C4-2B (cell line): ENCODE measurements around the gene FAM83G.
"Not testable (repeated sequence)": the region's sequence is repeated elsewhere in the genome, so short reads cannot be mapped to it uniquely, and the experiment has no call there.

Experiments used
- H3K27ac ChIP-seq: fragments of 450-650 bp; 2 replicates; pipeline ENCODE4 v1.5.1; 2017
- CTCF ChIP-seq: fragments of 450-650 bp; conservative IDR thresholded peaks from 2 replicates; pipeline ENCODE4 v1.5.1; 2017; ENCODE audit warnings: mild to moderate bottlenecking
- ZFX ChIP-seq: fragments of 450-650 bp; IDR thresholded peaks from 2 replicates; pipeline ENCODE4 v1.6.1; 2017

FAM83G gene

GRCh38 chr17:18956581-18956980 is 48.0 kb downstream of the FAM83G start:
- H3K27ac ChIP-seq = no peak overlapping the region
- no peak for TF ChIP-seq ZFX
- no peak for TF ChIP-seq CTCF

- not testable (repeated sequence) for H3K27ac ChIP-seq
Measured at GRCh38 chr17:18956021-18956420, 48.5 kb downstream of the FAM83G start.

DNA sequence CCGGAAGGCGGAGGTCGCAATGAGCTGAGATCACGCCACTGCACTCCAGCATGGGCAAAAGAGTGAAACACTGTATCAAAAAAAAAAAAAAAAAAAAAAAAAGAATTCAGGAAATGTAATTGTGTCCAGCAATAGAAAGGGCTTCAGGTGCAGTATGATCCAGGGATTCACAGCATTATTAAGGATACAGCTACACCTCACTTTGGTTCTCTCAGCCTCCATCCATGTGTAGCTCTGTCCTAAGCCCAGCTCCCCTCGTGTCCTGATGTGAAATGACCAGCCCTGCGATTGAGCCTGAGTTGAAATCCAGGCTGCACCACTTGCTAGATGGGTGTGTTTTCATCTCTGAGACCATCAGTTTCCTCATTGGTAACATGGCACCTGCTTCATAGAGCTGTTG is 49.6 kb downstream of the FAM83G start:
- TF ChIP-seq CTCF (no peak), ZFX (no peak)
- no peak overlapping the region for H3K27ac ChIP-seq

DNA sequence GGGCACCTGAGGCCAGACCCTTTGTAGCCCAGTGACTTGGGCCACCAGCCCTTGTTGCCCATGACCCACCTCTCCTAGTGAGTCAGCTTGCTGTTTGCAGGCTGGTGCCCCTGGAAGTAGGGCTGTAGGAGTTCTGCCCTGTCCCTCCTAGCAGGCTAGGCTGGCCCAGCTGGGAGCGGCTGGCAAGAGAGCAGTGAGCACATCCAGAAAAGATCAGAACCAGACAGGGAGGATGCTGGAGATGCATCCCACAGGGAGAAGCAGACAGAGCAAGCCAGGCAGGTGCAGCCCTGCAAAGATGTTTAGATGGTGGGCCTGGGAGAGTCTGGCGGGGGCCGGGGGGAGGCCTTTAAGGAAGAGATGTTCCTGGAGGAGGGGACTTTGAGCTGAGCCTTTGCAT is 50.2 kb downstream of the FAM83G start:
- TF ChIP-seq CTCF = no peak
- no peak; the same call in 1 of the 2 replicates for TF ChIP-seq ZFX
- no peak overlapping the region for H3K27ac ChIP-seq

GRCh38 chr17:18953231-18953728 is 51.3 kb downstream of the FAM83G start:
- no peak for TF ChIP-seq ZFX
- no peak for TF ChIP-seq CTCF
- H3K27ac ChIP-seq = no peak overlapping the region

DNA sequence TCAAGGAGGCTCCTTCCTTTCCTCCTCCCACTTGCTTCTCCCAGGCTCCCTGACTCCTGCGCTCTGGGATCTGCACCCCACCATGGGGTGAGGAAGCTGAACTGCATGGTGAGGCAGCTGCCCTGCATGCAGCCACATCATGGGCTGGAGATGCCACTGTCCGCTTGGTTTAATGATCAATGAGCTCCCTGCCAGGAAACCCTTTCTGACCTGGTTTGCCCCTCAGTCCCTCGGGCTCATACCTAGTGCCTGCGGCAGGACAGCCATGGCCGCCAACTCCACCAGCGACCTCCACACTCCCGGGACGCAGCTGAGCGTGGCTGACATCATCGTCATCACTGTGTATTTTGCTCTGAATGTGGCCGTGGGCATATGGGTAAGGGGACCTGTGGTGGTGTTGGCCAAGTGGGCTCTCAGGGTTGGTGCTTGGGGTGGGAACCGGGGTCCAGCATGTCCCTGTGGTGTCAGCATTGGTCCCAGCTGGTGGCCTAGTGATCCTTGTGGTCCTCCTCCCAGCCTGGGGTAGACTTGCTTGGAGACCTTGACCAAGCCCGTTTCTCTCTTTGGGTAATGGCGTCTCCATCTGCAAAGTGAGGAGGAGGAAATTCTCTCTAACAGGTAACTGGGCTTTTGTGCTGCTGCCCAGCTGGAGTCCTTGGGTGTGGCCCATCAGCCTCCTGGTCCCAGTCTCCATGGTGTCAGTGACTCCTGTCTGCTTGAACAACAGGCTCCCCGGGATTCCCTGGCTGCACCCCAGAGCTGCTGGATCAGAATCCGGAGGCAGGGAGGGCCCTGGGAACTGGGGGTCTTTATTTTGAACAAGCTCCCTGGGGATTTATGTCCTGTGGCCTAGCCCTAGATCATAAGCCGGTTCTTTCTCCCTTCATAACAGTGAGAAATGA is 52.4 kb downstream of the FAM83G start, which contains the start of gene SLC5A10:
SLC5A10 (plus strand) TSS at position 225 of the 902 bp plus-strand sequence; CDS start at position 266, 41 bp downstream.
- TF ChIP-seq CTCF = no peak
- no peak for TF ChIP-seq ZFX
- no peak within 1 kb of the TSS for H3K27ac ChIP-seq

- TF ChIP-seq ZFX = no peak
- H3K27ac ChIP-seq = no peak overlapping the region
Measured at GRCh38 chr17:18950944-18951905, 53.3 kb downstream of the FAM83G start.

DNA sequence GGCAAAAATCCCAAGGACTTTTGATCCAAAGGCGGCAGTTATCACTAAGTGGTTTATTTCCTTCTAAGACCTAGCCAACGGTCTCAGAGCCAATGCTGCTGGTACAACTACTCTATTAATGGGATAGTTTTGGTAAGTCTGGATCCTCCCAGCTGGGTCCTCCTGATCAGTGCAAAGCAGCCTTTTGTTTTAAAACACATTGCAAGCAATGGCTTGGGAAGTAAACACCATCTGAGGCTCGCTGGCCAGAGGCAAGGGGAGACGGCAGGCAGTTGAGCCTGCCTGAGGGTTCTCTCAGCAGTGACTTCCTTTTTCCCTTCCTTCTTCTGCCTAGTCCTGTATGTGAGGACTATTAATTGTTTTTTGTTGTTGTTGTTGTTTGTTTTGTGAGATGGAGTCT is 54.2 kb downstream of the FAM83G start:
- H3K27ac ChIP-seq = no peak overlapping the region
- TF ChIP-seq CTCF (no peak), ZFX (no peak)
